CD4-positive, alpha-beta T cell treated with Interleukin-2 at 100 ng/mL for 4 hours (primary cell): ENCODE measurements around the gene FGF8.

ENCODE experiments used
- DNase-seq: peaks from one replicate; pipeline ENCODE4 v3.0.0-alpha.2; 2020; ENCODE audit warnings: low spot score

FGF8 gene

DNA sequence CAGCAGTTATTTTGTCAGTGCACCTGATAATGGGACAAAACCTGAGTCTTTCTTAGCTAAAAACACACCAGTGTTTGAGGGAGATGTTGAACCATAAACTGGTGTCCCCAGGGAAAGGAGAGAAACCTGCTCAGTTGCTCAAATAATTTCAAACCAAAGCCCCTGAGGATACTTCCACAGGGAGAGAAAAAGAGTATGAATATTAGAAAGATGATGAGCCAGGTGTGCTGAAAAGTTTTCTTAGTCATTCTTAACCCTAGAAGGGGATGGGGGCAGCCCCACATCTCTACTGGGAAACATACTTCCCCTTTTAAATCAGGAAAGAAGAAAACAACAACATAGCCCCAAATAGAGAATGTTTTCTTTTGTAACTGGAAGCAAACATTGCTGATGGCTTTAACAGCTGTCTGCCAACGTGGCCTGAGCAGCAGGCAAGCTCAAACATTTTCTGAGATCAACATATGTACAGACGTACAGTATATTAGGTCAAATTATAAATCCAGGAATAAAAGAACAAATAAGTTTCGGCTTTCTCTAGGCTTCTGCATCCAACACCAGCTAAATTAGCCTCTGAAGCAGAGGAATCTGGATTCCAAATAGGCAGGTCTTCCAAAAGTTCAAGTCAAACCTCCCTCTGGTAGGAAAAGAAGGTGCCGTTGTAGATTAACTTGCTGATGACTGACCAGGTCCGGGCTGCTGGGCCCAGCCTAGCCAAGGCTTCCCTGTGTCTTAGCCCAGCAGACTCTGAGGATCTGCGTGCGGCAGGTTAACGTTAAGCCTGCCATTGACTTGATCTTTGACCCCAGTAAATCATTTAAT lies 50.4 kb downstream of the FGF8 start:
- DNase-seq = no peak

- no peak for DNase-seq
Observed at GRCh38 chr10:101724446-101724845, 51.5 kb downstream of the FGF8 start.

- no peak for DNase-seq
Observed at GRCh38 chr10:101723176-101723575, 52.7 kb downstream of the FGF8 start.

GRCh38 chr10:101721806-101722205 lies 54.1 kb downstream of the FGF8 start:
- no peak for DNase-seq

- DNase-seq = no peak
Observed at GRCh38 chr10:101720606-101721230, 55.2 kb downstream of the FGF8 start.
